ENCODE results near the gene PPCDC.

GRCh38 chr15:75051191-75051608 lies 27.8 kb downstream of the PPCDC start:
- TF ChIP-seq POU2F2 (IDR thresholded peaks at IDR 0.05; ENCODE audit: low read depth, low read length) (no peak), POLR2AphosphoS5 (IDR thresholded peaks at IDR 0.05; ENCODE audit: low read depth, low read length) (no peak), POLR2A (IDR thresholded peaks at IDR 0.05; ENCODE audit: low read depth, low read length) (no peak), TAF1 (IDR thresholded peaks at IDR 0.05; ENCODE audit: low read depth, low read length) (no peak), PAX5 (IDR thresholded peaks at IDR 0.05; ENCODE audit: insufficient read depth, low read length, severe bottlenecking) (no peak), SPI1 (IDR thresholded peaks at IDR 0.05; ENCODE audit: low read depth, low read length) (no peak)

Measured in GM12891 (cell line).